Hepatocyte (in vitro differentiated cells): ENCODE results near the gene FMO1.

Source experiments
- EZH2 ChIP-seq: fragments of 200-600 bp; sonication (generic); IDR thresholded peaks from 2 replicates; pipeline ENCODE4 v1.6.1; 2016; ENCODE audit warnings: antibody characterized with exemption, mild to moderate bottlenecking, borderline replicate concordance
- EZH2phosphoT487 ChIP-seq: fragments of 200-600 bp; sonication (generic); IDR thresholded peaks from one replicate; pipeline ENCODE4 v1.6.1; 2018; ENCODE audit warnings: antibody characterized with exemption, mild to moderate bottlenecking, low read depth, moderate library complexity; ENCODE audit not compliant: unreplicated experiment, severe bottlenecking
- TF ChIP-seq, protein P1 (sequence below): fragments of 200-600 bp; sonication (generic); IDR thresholded peaks from 2 replicates; pipeline ENCODE4 v1.5.1; 2016; ENCODE audit warnings: antibody characterized with exemption, mild to moderate bottlenecking; ENCODE audit not compliant: poor library complexity

DNA sequence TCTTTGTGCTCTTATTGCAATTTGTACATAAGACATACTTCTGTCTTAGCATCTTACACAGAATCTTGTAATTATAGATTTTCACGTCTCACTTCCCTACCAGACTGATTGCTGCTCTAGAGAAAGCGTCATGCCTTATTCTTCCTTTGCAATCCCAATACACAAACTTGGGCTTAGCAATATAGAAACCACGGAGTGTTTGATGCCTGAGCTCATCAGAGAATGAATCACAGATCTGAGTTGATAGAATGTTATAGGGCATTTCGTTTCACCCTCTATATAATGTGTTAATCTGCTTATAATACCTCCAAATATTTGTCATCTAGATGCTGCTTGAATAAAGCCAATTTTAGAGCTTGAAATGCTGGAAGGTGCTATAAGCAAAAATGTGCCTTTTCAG, 6.6 kb downstream of the FMO1 start:
- TF ChIP-seq, protein P1, sequence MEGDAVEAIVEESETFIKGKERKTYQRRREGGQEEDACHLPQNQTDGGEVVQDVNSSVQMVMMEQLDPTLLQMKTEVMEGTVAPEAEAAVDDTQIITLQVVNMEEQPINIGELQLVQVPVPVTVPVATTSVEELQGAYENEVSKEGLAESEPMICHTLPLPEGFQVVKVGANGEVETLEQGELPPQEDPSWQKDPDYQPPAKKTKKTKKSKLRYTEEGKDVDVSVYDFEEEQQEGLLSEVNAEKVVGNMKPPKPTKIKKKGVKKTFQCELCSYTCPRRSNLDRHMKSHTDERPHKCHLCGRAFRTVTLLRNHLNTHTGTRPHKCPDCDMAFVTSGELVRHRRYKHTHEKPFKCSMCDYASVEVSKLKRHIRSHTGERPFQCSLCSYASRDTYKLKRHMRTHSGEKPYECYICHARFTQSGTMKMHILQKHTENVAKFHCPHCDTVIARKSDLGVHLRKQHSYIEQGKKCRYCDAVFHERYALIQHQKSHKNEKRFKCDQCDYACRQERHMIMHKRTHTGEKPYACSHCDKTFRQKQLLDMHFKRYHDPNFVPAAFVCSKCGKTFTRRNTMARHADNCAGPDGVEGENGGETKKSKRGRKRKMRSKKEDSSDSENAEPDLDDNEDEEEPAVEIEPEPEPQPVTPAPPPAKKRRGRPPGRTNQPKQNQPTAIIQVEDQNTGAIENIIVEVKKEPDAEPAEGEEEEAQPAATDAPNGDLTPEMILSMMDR = no peak
- TF ChIP-seq EZH2phosphoT487 (no peak), EZH2 (no peak)
